PFSK-1 (cell line): Measurements from ENCODE around the gene MPP2.

Source experiments
- FOXP2 ChIP-seq: optimal IDR thresholded peaks from 2 replicates; pipeline ENCODE3; 2011; ENCODE audit warnings: borderline replicate concordance, control low read depth, inconsistent platforms; ENCODE audit not compliant: insufficient read depth; ENCODE audit errors: extremely low read length, extremely low read depth
- POLR2AphosphoS5 ChIP-seq: IDR thresholded peaks from 2 replicates; pipeline ENCODE4 v1.6.1; 2012; ENCODE audit warnings: low read depth, mild to moderate bottlenecking, control low read depth, low read length, moderate library complexity
- SIN3A ChIP-seq: IDR thresholded peaks from 2 replicates; pipeline ENCODE4 v1.6.1; 2012; ENCODE audit warnings: mild to moderate bottlenecking, low read length, moderate library complexity, borderline replicate concordance; ENCODE audit not compliant: insufficient read depth
- TAF1 ChIP-seq: IDR thresholded peaks from 2 replicates; pipeline ENCODE4 v1.6.1; 2012; ENCODE audit warnings: low read length, control low read depth, borderline replicate concordance; ENCODE audit not compliant: insufficient read depth
- TF ChIP-seq, protein P1 (sequence below), 2 experiments: IDR thresholded peaks; 2 replicates each; pipeline versions ENCODE4 v1.6.1 to v1.8.0; 2011 to 2012; ENCODE audit warnings: low read depth in 2 of 2, low read length in 2 of 2, control low read depth in 1 of 2, inconsistent platforms in 1 of 2, mild to moderate bottlenecking in 1 of 2, moderate library complexity in 1 of 2; ENCODE audit not compliant: insufficient read depth in 1 of 2

MPP2 gene

DNA sequence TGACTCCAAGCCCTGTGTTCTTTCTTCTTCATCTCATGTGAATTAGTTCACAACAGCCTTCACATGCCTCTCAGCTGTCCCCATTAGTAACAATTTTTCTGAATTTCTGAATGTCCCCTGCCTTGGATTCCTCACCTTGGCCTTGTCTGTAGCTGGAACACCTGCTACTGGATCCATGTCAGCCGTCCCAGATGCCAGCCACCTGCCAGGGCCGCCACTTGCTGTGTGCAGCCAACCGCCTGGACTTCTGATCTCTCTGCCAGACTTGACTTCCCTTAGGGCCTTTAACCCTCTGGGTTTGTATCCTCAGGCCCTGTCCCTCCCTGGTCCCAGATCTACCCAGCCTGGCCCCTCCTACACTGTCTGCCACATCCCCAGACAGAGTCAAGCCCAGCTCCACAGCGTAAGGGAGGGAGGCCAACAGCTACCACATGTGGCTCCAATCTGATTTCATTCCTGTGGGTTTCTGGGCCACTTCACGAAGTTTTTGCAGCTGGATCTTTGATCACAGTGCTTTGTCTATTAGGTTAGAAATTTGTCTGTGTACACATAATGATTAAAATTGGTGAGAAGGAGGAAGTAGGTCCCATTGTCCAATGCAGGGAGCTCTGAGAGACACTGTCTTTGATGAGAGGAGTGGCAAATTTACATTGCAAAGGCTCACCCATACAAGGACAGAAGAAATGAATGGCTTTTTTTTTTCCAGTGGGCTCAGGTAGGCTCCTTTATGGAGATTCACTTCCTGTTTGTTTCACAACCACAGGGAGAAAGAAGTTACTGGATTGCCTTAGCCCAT is 15.3 kb downstream of the MPP2 start:
- TF ChIP-seq TAF1 (no peak), POLR2AphosphoS5 (no peak), FOXP2 (no peak), SIN3A (no peak)
- TF ChIP-seq, protein P1, sequence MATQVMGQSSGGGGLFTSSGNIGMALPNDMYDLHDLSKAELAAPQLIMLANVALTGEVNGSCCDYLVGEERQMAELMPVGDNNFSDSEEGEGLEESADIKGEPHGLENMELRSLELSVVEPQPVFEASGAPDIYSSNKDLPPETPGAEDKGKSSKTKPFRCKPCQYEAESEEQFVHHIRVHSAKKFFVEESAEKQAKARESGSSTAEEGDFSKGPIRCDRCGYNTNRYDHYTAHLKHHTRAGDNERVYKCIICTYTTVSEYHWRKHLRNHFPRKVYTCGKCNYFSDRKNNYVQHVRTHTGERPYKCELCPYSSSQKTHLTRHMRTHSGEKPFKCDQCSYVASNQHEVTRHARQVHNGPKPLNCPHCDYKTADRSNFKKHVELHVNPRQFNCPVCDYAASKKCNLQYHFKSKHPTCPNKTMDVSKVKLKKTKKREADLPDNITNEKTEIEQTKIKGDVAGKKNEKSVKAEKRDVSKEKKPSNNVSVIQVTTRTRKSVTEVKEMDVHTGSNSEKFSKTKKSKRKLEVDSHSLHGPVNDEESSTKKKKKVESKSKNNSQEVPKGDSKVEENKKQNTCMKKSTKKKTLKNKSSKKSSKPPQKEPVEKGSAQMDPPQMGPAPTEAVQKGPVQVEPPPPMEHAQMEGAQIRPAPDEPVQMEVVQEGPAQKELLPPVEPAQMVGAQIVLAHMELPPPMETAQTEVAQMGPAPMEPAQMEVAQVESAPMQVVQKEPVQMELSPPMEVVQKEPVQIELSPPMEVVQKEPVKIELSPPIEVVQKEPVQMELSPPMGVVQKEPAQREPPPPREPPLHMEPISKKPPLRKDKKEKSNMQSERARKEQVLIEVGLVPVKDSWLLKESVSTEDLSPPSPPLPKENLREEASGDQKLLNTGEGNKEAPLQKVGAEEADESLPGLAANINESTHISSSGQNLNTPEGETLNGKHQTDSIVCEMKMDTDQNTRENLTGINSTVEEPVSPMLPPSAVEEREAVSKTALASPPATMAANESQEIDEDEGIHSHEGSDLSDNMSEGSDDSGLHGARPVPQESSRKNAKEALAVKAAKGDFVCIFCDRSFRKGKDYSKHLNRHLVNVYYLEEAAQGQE (IDR thresholded peaks at IDR 0.05; ENCODE audit: insufficient read depth in 1 of 2, low read depth in 2 of 2, low read length in 2 of 2) = no peak

DNA sequence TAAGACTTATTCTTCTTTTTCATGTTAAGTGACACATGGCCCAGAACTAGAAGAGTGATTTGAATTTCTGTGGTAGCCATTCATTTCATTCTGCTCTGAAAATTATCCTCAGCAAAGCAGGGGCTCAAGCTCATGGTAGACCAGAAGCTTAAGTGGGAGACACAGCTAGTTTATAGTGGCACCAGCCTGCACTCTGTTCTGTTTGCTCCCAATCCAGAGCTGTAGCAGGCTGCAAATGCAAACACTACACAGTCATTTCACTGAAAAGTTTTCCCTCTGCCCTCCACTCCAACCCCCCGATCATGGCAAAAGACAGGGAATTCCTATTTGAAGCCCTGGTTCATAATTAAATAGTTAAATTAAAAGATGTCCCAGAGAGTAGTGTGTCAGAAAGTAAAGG is 17.1 kb downstream of the MPP2 start:
- TF ChIP-seq, protein P1 (IDR thresholded peaks at IDR 0.05; ENCODE audit: insufficient read depth in 1 of 2, low read depth in 2 of 2, low read length in 2 of 2) = no peak
- no peak for TF ChIP-seq FOXP2
- TF ChIP-seq POLR2AphosphoS5 = no peak
- TF ChIP-seq TAF1 = no peak
- no peak for TF ChIP-seq SIN3A

- TF ChIP-seq SIN3A (no peak), FOXP2 (no peak), POLR2AphosphoS5 (no peak), TAF1 (no peak)
- TF ChIP-seq, protein P1 (IDR thresholded peaks at IDR 0.05; ENCODE audit: insufficient read depth in 1 of 2, low read depth in 2 of 2, low read length in 2 of 2) = no peak
Observed at GRCh38 chr17:43888548-43888947, 18.8 kb downstream of the MPP2 start.

DNA sequence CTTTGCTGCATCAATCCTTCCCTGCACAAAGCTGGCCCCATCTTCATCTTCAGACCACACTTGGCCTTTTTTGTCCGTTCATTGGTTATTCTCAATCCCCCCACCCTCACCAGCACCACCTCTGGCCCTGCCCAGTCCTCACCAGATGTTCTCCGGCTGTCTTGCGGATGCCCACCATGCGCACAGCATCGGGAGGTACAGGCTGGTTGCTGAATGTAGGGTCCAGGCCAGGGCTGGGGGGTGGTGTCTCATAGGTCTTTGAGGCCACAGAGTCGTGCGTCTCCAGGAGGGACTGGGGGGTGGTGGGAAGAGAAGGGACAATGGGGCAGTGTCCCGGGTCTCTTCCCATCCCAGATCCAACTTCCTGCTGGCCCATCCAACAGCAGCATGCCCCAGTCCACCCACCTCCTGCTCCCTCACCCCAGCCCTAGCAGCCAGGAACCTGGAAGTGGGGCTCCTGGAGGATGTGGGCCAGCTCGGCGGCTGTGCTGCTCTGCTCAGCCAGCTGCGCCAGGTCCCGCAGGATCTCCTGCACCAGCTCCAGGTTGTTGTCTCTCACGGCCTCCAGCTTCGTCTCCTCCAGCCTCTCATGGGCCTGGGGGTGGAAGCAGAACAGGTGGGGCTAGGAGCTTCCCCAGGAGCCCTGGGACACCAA is 24.4 kb downstream of the MPP2 start:
- TF ChIP-seq POLR2AphosphoS5 (no peak), TAF1 (no peak), FOXP2 (no peak), SIN3A (no peak)
- TF ChIP-seq, protein P1 (IDR thresholded peaks at IDR 0.05; ENCODE audit: insufficient read depth in 1 of 2, low read depth in 2 of 2, low read length in 2 of 2) = no peak
